Bone marrow (tissue), 2 donors: ENCODE data around the gene MZT2A.
"Not testable (repeated sequence)": the region's sequence is repeated elsewhere in the genome, so short reads cannot be mapped to it uniquely, and the experiment has no call there.

Experiments
- DNase-seq, 2 donors: peaks; one replicate each; lab custom pipeline; 2025; lab: John Stamatoyannopoulos, UW

MZT2A gene

GRCh38 chr2:131492015-131492417 is at the start of gene MZT2A:
Gene MZT2A, minus strand, starts transcription at chr2:131492397. Its CDS starts 21 bp downstream, at chr2:131492376.
- DNase-seq: peak in 1 of 2 donors; percentile 63

- DNase-seq: not testable (repeated sequence)
Observed at GRCh38 chr2:131538856-131539255, 46.7 kb upstream of the MZT2A start.

DNA sequence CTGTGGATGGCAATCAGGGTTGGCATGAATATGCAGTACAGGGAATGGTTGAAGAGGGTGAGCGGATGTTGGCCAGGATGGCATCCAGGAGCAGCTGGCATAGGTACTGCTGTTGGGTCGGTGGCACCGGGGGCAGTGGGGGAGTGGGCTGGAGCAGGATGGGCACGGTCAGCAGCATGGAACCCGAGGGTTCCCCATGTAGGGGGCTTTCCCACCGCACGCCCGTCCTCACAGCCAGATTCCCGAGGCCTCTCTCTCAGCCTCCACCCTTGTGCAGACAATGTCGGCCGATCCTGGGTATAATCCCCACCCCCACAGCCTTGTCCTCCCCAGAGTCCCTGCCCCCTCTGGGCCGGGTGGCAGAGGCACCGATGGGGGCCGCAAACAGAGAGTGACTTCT is 44.6 kb upstream of the MZT2A start:
- not testable (repeated sequence) for DNase-seq

DNA sequence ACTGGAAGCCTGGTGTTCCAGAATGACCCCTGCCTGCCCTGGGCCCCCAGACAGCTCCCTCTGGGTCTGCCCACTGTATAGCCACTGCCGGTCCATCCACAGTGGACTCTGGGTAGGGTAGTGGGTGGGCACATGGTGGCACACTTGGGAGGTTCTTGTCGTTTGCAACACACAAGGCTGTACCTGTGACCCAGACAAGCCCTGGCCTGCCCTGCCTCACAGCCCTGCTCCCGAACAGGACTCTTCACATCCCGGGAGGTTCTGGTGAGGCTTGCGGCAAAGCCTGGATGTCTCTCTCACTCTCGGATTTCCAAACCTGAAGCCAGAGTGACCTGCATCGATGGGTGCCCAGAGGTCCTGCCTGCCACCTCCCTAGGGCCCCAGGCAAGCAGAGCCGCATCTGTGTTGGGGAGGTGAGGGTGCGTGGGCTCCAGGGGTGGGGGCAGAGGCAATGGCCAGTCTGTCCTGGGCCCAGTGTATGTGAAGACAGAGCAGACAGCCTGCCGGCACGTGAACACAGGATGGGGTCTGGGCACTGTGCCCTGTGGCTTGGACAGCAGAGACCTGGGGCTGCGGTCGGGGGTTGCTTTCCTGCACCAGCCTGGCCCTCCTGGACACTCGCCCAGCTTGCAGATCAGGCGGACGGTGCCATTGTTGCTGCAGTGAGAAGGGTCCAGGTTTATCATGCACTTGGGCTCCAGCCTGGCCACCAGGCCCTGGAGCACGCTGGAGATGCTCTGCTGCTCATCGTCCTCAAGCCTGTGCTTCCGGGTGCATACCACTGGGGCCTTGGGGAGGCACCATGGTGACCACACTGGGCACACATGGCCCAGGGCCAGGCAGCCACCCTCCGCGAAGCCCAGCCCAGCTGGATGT is 44.0 kb upstream of the MZT2A start:
- not testable (repeated sequence) for DNase-seq

- DNase-seq: no peak
Observed at GRCh38 chr2:131535526-131535925, 43.3 kb upstream of the MZT2A start.

GRCh38 chr2:131534965-131535364 is 42.8 kb upstream of the MZT2A start:
- DNase-seq: not testable (repeated sequence)

DNA sequence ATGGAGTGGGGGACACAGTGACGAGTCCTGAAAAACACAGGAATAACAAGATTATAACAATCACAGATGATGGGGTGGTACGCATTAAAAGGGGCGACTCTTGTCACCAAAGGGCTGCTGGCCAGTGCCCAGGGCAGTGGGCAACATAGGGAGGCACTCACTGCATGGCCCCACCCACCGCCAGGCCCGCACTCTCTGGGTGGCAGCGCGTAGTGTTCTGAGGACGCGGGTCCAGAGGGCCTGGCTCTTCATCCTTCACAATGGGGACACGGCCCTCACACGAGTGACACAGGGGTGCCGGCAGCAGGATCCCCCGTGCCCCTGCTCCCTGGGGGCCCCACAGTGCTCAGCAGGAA is 42.1 kb upstream of the MZT2A start:
- DNase-seq: not testable (repeated sequence)

DNA sequence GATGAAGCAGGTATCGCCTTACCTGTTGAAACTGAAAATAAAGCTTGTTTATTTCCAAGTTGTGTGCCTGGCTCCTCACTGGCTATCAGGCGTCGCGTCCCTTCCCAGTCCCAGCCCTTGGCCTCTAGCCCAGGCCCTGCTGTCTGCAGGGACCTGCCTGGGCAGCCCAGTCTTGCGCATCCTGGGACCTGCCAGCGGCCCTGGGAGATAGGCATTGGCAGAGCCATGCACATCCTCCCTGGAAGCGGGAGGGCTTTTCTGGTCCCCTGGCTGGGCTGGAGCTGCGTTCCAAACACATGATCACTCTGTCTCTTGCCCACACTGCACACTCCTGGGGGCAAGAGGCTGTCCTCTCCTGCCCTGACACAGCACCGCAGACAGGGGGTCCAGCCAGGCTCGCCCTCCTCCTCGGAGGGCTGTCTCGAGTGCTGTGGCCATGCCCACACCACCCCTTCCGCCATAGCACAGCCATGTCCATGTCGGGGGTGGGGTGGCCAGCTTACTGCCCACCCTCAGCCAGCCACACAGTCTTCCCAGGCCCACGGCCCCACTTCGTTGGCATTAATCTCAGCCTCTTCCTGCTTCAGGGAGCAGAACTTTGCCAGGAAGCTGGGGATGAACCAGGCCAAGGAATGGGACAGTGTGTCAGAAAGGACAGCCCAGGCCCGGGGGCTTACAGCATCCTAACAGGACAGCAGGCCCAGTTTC is 41.6 kb upstream of the MZT2A start:
- not testable (repeated sequence) for DNase-seq

DNA sequence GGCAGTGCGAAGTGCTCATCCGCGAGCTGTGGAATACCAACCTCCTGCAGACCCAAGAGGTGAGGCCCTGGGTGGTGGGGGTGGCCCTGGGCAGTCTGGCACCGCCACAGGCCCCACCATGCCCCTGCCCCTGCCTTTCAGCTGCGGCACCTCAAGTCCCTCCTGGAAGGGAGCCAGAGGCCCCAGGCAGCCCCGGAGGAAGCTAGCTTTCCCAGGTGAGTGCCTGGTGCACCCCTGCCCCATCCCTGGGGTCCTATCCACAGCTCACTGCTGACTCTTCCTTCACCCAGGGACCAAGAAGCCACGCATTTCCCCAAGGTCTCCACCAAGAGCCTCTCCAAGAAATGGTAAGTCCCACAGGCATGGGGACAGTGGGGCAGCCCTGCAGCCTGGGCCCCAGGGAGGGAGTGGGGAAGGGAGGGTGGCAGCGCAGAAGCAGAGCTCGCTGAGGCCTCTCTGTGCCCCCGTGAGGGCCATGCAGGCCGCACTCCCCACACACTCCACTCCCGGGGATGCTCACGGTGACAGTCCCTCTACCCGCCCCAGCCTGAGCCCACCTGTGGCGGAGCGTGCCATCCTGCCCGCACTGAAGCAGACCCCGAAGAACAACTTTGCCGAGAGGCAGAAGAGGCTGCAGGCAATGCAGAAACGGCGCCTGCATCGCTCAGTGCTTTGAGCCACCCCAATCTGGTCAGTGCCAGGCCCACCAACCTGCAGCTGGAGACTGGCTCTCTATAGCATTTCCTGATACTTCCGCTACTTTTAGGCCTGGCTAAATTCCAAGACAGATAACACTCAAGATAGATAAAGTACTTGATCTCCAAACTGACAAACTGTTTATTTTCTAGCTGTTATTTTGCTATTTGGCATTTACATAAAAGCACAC is 40.8 kb upstream of the MZT2A start:
- DNase-seq: not testable (repeated sequence)

DNA sequence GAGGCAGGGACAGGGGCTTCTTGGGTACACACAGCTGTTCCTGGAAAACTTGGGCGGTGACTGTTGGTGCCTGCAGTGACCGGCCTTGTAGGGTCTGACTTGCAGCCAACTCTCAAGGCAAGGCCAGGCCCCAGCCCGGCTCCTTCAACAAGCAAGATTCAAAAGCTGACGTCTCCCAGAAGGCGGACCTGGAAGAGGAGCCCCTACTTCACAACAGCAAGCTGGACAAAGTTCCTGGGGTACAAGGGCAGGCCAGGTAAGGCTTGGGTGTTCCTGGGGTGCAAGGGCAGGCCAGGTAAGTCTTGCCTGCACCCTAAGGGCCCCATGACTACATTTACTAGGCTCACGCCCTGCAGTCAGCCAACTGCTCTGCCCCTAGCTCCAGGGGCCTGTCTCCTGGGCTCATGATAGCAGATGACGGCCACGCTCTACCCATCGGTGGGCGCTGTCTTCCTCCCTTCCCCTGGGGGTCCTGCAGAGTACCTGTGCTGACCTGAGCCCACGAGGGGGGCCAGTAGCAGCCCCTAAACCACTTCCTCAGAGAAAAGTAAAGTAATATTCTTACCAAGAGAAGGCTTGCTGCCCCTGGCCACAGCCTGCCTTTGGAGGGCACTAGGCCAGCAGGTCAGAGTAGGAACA is 39.5 kb upstream of the MZT2A start:
- DNase-seq: not testable (repeated sequence)

DNA sequence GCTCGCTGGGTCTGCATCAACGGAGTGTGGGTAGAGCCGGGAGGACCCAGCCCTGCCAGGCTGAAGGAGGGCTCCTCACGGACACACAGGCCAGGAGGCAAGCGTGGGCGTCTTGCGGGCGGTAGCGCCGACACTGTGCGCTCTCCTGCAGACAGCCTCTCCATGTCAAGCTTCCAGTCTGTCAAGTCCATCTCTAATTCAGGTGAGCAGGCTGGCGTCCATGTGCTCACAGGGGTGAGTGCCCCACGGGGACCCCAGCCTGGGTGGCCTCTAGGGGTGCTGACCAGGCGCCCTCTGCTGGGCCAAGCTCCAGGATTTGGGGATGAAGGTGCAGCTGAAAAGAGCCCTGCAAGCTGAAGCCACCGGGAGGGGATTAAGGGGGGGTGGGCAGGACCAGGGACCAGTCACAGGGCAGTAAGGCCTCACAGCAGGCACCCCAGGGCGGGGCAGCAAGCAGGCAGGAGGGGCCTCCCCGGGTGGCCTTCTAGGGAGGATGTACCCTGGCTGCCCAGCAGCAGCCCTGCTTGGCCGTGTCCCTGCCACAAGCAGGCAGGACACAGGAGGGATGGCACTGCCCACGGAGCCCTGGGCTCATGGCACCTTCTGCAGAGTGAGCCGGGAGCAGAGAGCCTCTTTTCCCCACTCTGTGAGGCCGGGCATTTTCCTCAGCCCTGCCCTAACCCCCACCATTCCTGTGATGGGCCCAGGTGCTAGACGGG is 38.6 kb upstream of the MZT2A start:
- DNase-seq: not testable (repeated sequence)

GRCh38 chr2:131529864-131530445 is 37.8 kb upstream of the MZT2A start:
- DNase-seq: not testable (repeated sequence)

- not testable (repeated sequence) for DNase-seq
Observed at GRCh38 chr2:131528981-131529863, 37.0 kb upstream of the MZT2A start.

- DNase-seq: peak in 1 of 2 donors; percentile 4
Observed at GRCh38 chr2:131527131-131528001, 35.2 kb upstream of the MZT2A start, which contains the start of gene CCDC74A. Gene CCDC74A, plus strand, starts transcription at chr2:131527888. Its CDS starts 83 bp downstream, at chr2:131527971.

- not testable (repeated sequence) for DNase-seq
Observed at GRCh38 chr2:131525256-131525655, 33.1 kb upstream of the MZT2A start.

DNA sequence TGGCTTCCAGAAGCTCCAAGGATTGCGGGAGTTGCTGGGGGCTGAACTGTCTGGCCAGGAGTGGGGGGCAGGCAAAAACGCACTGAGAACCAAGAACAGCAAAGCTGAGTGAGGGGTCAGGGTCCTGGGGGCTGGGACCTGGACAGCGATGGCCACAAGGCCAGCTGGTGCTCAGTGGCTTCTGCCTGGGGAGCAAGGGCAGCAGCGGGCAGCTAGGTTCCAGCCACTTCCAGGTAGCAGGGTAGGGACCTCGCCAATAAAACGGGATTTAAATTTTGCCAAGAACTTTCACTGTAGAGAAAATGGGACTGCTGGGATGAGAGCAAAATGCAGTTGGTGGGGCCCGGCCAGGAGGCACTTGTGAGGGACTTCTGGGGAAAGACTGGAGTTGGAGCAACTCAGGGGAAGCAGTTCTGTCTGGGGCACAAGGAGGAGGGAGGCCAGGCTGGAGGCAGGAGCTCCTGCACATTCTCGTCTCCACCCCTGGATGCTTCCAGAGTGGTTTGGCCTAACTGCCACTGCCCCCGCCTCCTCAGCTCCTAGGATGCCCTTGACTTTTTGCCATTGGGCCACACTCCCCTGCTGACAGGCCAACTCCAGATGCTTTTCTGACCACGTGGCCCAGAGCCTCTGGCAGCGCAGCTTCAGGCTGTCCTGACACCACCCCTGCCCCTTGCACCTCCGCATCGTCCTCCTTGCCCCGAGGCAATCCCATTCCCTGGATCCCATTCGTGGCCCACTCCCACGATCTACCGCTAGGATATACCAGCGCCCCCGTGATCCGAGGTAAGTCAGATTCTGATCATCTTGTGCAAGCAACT is 30.0 kb upstream of the MZT2A start:
- DNase-seq: no peak

DNA sequence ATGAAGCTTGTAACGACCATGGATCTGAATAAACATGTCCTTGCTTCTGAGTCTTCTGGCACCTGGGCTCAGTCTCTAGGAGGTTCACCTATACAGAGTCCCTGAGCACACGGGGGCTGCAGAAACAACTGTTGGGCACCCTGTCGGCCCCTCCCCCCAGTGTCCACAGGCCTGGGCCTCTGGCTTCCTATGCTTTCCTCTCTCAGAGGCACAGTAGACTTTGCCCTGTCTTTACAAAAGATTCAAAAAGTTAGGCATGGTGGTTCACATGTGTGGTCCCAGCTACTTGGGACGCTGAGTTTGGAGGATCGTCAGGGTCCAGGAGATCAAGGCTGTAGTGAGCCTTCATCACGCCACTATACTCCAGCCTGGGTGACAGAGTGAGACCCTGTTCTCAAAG is 29.3 kb upstream of the MZT2A start:
- not testable (repeated sequence) for DNase-seq
